GM23248 (cell line): ENCODE measurements around the gene STK40.

ENCODE experiments used
- EZH2 ChIP-seq: fragments of 200-600 bp; sonication (generic); IDR thresholded peaks from 2 replicates; pipeline ENCODE4 v1.6.1; 2018; ENCODE audit warnings: antibody characterized with exemption, mild to moderate bottlenecking; ENCODE audit not compliant: insufficient read depth, poor library complexity, severe bottlenecking
- EZH2phosphoT487 ChIP-seq: fragments of 200-600 bp; sonication (generic); IDR thresholded peaks from 2 replicates; pipeline ENCODE4 v1.6.1; 2018; ENCODE audit warnings: antibody characterized with exemption, moderate library complexity, mild to moderate bottlenecking, low read depth; ENCODE audit not compliant: insufficient read depth

DNA sequence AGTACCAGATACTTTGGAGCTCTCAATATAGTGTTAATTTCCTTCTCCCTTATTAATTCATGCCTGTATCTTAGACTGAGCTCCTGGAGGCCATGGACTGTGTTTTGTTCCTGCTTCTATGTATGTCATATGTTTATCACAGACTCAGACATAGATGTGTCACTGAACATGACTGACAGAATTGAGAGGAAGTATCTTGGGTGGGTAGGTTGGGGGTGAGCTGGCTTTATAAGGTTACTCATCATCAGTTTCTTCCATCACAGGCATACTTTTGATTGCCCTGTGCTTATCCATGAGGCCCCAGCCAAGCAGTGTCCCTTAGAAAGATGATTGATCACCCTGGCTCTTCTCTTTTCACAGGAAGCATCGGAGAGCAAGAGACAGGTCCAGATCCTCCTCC, 85.2 kb downstream of the STK40 start:
- no peak for TF ChIP-seq EZH2
- TF ChIP-seq EZH2phosphoT487 = no peak
